H1 (cell line): ENCODE results near the gene BAD. TPM values are rescaled to one million over a fixed set of nuclear protein-coding genes. Genes with fewer than 3 reads are reported as not detected.
A peak's percentile ranks its signal among the peaks of the same experiment; 100 is the strongest.

Experiments
- CTCF ChIA-PET: fragments of 300-600 bp; sonication (Branson Sonifier 250); formaldehyde crosslinking; loops from one replicate; lab custom pipeline; 2021; ENCODE audit not compliant: partially characterized antibody; lab: Charles Lee
- POLR2A ChIA-PET: fragments of 300-600 bp; sonication (Branson Sonifier 250); formaldehyde crosslinking; loops from one replicate; lab custom pipeline; 2021; ENCODE audit warnings: inconsistent platforms; ENCODE audit not compliant: partially characterized antibody; lab: Charles Lee
- DNase-seq, 2 experiments: peaks; one replicate each; pipeline versions ENCODE4 v3.0.0 to v3.0.0-alpha.2; 2010 to 2022; ENCODE audit warnings: low spot score in 2 of 2, low read depth in 1 of 2, mixed read lengths in 1 of 2
- FAIRE-seq: peaks from 2 replicates; lab custom pipeline; 2011; peaks lifted over from hg19 to GRCh38; lab: Jason Lieb, UNC
- H2AFZ ChIP-seq: 2 replicates; pipeline ENCODE4 v1.8.1; 2012; ENCODE audit warnings: low read length, inconsistent platforms
- H2AK5ac ChIP-seq: 2 replicates; pipeline ENCODE4 v1.6.1; 2013; ENCODE audit warnings: low read depth, low read length
- H2BK120ac ChIP-seq: replicated peaks from 2 replicates; pipeline ENCODE3; 2013; ENCODE audit warnings: low read depth, low read length, inconsistent platforms
- H2BK12ac ChIP-seq: 2 replicates; pipeline ENCODE4 v1.6.1; 2013; ENCODE audit warnings: low read depth, low read length
- H2BK15ac ChIP-seq: 2 replicates; pipeline ENCODE4 v1.6.1; 2013; ENCODE audit warnings: low read length
- H2BK20ac ChIP-seq: 2 replicates; pipeline ENCODE4 v1.6.1; 2013; ENCODE audit warnings: low read length
- H2BK5ac ChIP-seq: 2 replicates; pipeline ENCODE4 v1.6.1; 2013; ENCODE audit warnings: low read depth, low read length
- H3K14ac ChIP-seq: 2 replicates; pipeline ENCODE4 v1.6.1; 2013; ENCODE audit warnings: inconsistent platforms; ENCODE audit not compliant: insufficient read length
- H3K18ac ChIP-seq: 2 replicates; pipeline ENCODE4 v1.6.1; 2013; ENCODE audit warnings: low read length; ENCODE audit errors: extremely low read depth
- H3K23ac ChIP-seq: 2 replicates; pipeline ENCODE4 v1.6.1; 2013; ENCODE audit warnings: inconsistent platforms; ENCODE audit not compliant: insufficient read length
- H3K23me2 ChIP-seq: 2 replicates; pipeline ENCODE4 v1.6.1; 2013; ENCODE audit warnings: low read depth, low read length
- H3K27ac ChIP-seq: 2 replicates; pipeline ENCODE4 v1.6.1; 2011; ENCODE audit warnings: low read depth, low read length, inconsistent platforms
- H3K27me3 ChIP-seq, 4 experiments: replicated peaks in 1 of 4; 1 replicate in 1 of 4; 2 replicates in 3 of 4; pipeline versions ENCODE4 v1.6.1 to v1.8.1; 2011 to 2013; ENCODE audit warnings: low read length in 3 of 4, mild to moderate bottlenecking in 3 of 4, inconsistent platforms in 2 of 4, mixed read lengths in 2 of 4, moderate library complexity in 1 of 4; ENCODE audit not compliant: control insufficient read depth in 3 of 4, insufficient read depth in 3 of 4; ENCODE audit errors: extremely low read depth in 1 of 4
- H3K36me3 ChIP-seq, 4 experiments: 2 replicates each; pipeline versions ENCODE4 v1.6.1 to v1.8.1; 2011 to 2013; ENCODE audit warnings: mild to moderate bottlenecking in 4 of 4, low read length in 3 of 4, moderate library complexity in 2 of 4, control low read depth in 1 of 4, inconsistent platforms in 1 of 4; ENCODE audit not compliant: insufficient read depth in 4 of 4, control insufficient read depth in 2 of 4
- H3K4ac ChIP-seq: replicated peaks from 2 replicates; pipeline ENCODE3; 2013; ENCODE audit warnings: low read length, low read depth, mixed read lengths, inconsistent platforms; ENCODE audit not compliant: insufficient read length
- H3K4me1 ChIP-seq, 4 experiments: replicated peaks in 1 of 4; 1 replicate in 1 of 4; 2 replicates in 3 of 4; pipeline versions ENCODE4 v1.6.1 to v1.8.1; 2011 to 2013; ENCODE audit warnings: low read length in 3 of 4, inconsistent platforms in 2 of 4, mixed read lengths in 1 of 4; ENCODE audit not compliant: insufficient read depth in 4 of 4, control insufficient read depth in 3 of 4
- H3K4me2 ChIP-seq, 2 experiments: 2 replicates each; pipeline versions ENCODE4 v1.6.1 to v1.8.1; 2011 to 2013; ENCODE audit warnings: low read depth in 2 of 2, low read length in 2 of 2, control low read depth in 1 of 2, inconsistent platforms in 1 of 2, mild to moderate bottlenecking in 1 of 2; ENCODE audit not compliant: insufficient read depth in 1 of 2
- H3K4me3 ChIP-seq, 4 experiments: fragments of 200-600, 300-600 bp in 1 of 4; sonication (generic), shearing (Covaris generic), sonication (Bioruptor Twin) in 1 of 4; 2 replicates each; pipeline versions ENCODE4 v1.5.1 to v1.8.1; 2011 to 2016; ENCODE audit warnings: low read length in 4 of 4, low read depth in 3 of 4, control low read depth in 2 of 4, inconsistent platforms in 2 of 4, mild to moderate bottlenecking in 2 of 4, mixed read lengths in 1 of 4, moderate library complexity in 1 of 4; ENCODE audit not compliant: insufficient read depth in 2 of 4; ENCODE audit errors: extremely low read depth in 1 of 4
- H3K56ac ChIP-seq: replicated peaks from 2 replicates; pipeline ENCODE3; 2013; ENCODE audit warnings: low read depth, mild to moderate bottlenecking, mixed read lengths, low read length, inconsistent platforms; ENCODE audit not compliant: insufficient read length
- H3K79me1 ChIP-seq: 2 replicates; pipeline ENCODE4 v1.6.1; 2013; ENCODE audit warnings: low read depth, low read length, control low read depth
- H3K79me2 ChIP-seq, 2 experiments: 2 replicates each; pipeline versions ENCODE4 v1.6.1 to v1.8.1; 2012 to 2013; ENCODE audit warnings: low read length in 2 of 2, mild to moderate bottlenecking in 2 of 2, inconsistent platforms in 1 of 2; ENCODE audit not compliant: insufficient read depth in 2 of 2, control insufficient read depth in 1 of 2
- H3K9ac ChIP-seq, 4 experiments: replicated peaks in 1 of 4; 1 replicate in 1 of 4; 2 replicates in 3 of 4; pipeline versions ENCODE4 v1.6.1 to v1.8.1; 2011 to 2013; ENCODE audit warnings: low read depth in 3 of 4, low read length in 3 of 4, control low read depth in 2 of 4, mild to moderate bottlenecking in 2 of 4, moderate library complexity in 2 of 4, inconsistent platforms in 1 of 4; ENCODE audit errors: extremely low read depth in 1 of 4
- H3K9me3 ChIP-seq, 2 experiments: 2 replicates each; pipeline versions ENCODE4 v1.6.1 to v1.8.1; 2012 to 2013; ENCODE audit warnings: mild to moderate bottlenecking in 2 of 2, moderate library complexity in 2 of 2, control low read depth in 1 of 2, inconsistent platforms in 1 of 2, low read depth in 1 of 2, low read length in 1 of 2, mixed read lengths in 1 of 2; ENCODE audit not compliant: insufficient read depth in 2 of 2
- H4K20me1 ChIP-seq, 2 experiments: replicated peaks in 1 of 2; 2 replicates each; pipeline versions ENCODE3 to v1.8.1; 2011 to 2013; ENCODE audit warnings: inconsistent platforms in 2 of 2, low read length in 2 of 2, mild to moderate bottlenecking in 1 of 2; ENCODE audit not compliant: insufficient read depth in 2 of 2, control insufficient read depth in 1 of 2
- H4K5ac ChIP-seq: 2 replicates; pipeline ENCODE4 v1.6.1; 2013; ENCODE audit warnings: low read length, low read depth, mixed read lengths, inconsistent platforms; ENCODE audit not compliant: insufficient read length
- H4K8ac ChIP-seq: 2 replicates; pipeline ENCODE4 v1.8.0; 2013; ENCODE audit warnings: mild to moderate bottlenecking, moderate library complexity, low read length, inconsistent platforms; ENCODE audit not compliant: insufficient read depth; ENCODE audit errors: extremely low read depth
- H4K91ac ChIP-seq: replicated peaks from 2 replicates; pipeline ENCODE3; 2013; ENCODE audit warnings: low read length, mixed read lengths, inconsistent platforms; ENCODE audit not compliant: insufficient read length
- BRCA1 ChIP-seq: IDR thresholded peaks from 2 replicates; pipeline ENCODE4 v1.6.1; 2012; ENCODE audit warnings: low read depth, low read length, improper control_type of control experiment
- CBX5 ChIP-seq: fragments of 300-800, 300-1000 bp; sonication (generic); IDR thresholded peaks from 2 replicates; pipeline ENCODE4 v1.7.1; 2016; ENCODE audit warnings: antibody characterized with exemption, low read length, low read depth
- E2F6 ChIP-seq: IDR thresholded peaks from 2 replicates; pipeline ENCODE4 v1.6.1; 2012; ENCODE audit warnings: inconsistent platforms
- HDAC2 ChIP-seq, 2 experiments: fragments of 300-600 bp in 1 of 2; sonication (generic) in 1 of 2; IDR thresholded peaks; 2 replicates each; pipeline ENCODE4 v1.6.1; 2011 to 2012; ENCODE audit warnings: low read depth in 2 of 2, low read length in 2 of 2, mild to moderate bottlenecking in 2 of 2, moderate library complexity in 2 of 2, borderline replicate concordance in 1 of 2, inconsistent platforms in 1 of 2
- HDAC6 ChIP-seq: IDR thresholded peaks from one replicate; pipeline ENCODE4 v1.7.1; 2012; ENCODE audit warnings: low read depth, mild to moderate bottlenecking, inconsistent platforms, low read length, moderate library complexity
- JUN ChIP-seq: IDR thresholded peaks from 2 replicates; pipeline ENCODE4 v1.6.1; 2011; ENCODE audit warnings: low read depth, mild to moderate bottlenecking, improper control_type of control experiment, low read length
- MAFK ChIP-seq: IDR thresholded peaks from 2 replicates; pipeline ENCODE4 v1.6.1; 2012; ENCODE audit warnings: low read depth, mild to moderate bottlenecking, improper control_type of control experiment, low read length
- RFX5 ChIP-seq: IDR thresholded peaks from 2 replicates; pipeline ENCODE4 v1.6.1; 2011; ENCODE audit warnings: low read depth, low read length, improper control_type of control experiment, borderline replicate concordance
- TAF1 ChIP-seq: IDR thresholded peaks from 2 replicates; pipeline ENCODE4 v1.6.1; 2011; ENCODE audit warnings: mild to moderate bottlenecking, low read depth, low read length
- YY1 ChIP-seq: IDR thresholded peaks from 2 replicates; pipeline ENCODE4 v1.6.1; 2011; ENCODE audit warnings: low read depth, mild to moderate bottlenecking, low read length
- WGBS, 2 experiments: shearing (Covaris generic) in 1 of 2; methylation state at CpG; one replicate each; pipeline versions ENCODE4 v1.1.6 to v1.1.7; 2013 to 2015; ENCODE audit warnings: low lambda C conversion rate in 2 of 2, mixed read lengths in 2 of 2, inconsistent platforms in 1 of 2, low coverage in 1 of 2, missing lambda C conversion rate in 1 of 2; ENCODE audit not compliant: insufficient replicate concordance in 2 of 2, insufficient coverage in 1 of 2, insufficient read length in 1 of 2; ENCODE audit errors: extremely low coverage in 1 of 2, missing lambda C conversion rate in 1 of 2; 5-methylcytosine and 5-hydroxymethylcytosine counted together
- polyA plus RNA-seq, 7 experiments: library from polyadenylated mRNA; depleted of rRNA in 3 of 7; stranded (reverse) in 5 of 7; unstranded in 2 of 7; fragments of >200 nt in 5 of 7; fragments of 200-250 nt in 2 of 7; gene quantifications; 1 replicate in 5 of 7; 2 replicates in 1 of 7; 4 replicates in 1 of 7; pipeline versions ENCODE4 v1.2.1 to v1.2.3, GENCODE V29; 2011 to 2013; ENCODE audit warnings: missing spikeins in 2 of 7, mixed read lengths in 2 of 7
- total RNA-seq: library from RNA; stranded (reverse); fragmentation: NEBNext Ultra II Directional; extraction: Animal tissue kit (Norgen Biotek cat#: 25700); gene quantifications from 2 replicates; pipeline ENCODE4 v1.2.1, GENCODE V29; 2021

The BAD gene
- total and polyA plus RNA-seq, 2 of the 8 experiments (the other 6 are each of a cell fraction or from before 2014, with no cell fraction given), result 23.1 to 33.7 TPM

GRCh38 chr11:64245401-64245796 lies 39.1 kb downstream of the BAD start:
- no peak for DNase-seq
- no peak overlapping the region for H2BK15ac ChIP-seq
- CTCF ChIA-PET, result interaction anchor here (1.0 to 10.0 kb wide), 8 partner anchors 20 to 111 kb away, joined by 3 to 102 read pairs (median 16); partner anchors contain the start of genes CATSPERZ, ESRRA, FERMT3 and NUDT22
- peak overlapping the region; percentile 63 for H3K4ac ChIP-seq
- FAIRE-seq, result no peak
- no peak overlapping the region for H3K27ac ChIP-seq
- H3K79me1 ChIP-seq, result peaks cover 6% of the 10 kb centered on the region
- H4K91ac ChIP-seq, result no peak overlapping the region
- peak overlapping the region in 3 of 4 experiments; percentile 66 to 71 (median 71); a peak in 6 of 7 replicates for H3K9ac ChIP-seq
- H2BK20ac ChIP-seq, result no peak overlapping the region
- 33% methylated on average over 5 of the region's 6 CpGs; no CpG with 5 or more reads in 1 of the 2 experiments for WGBS, 2 experiments
- H3K27me3 ChIP-seq, result no peaks in the 10 kb centered on the region
- peaks cover 6 to 21% of the 10 kb centered on the region in 2 experiments; a peak in 3 of 4 replicates for H3K79me2 ChIP-seq
- no peak overlapping the region for H2AFZ ChIP-seq
- H4K5ac ChIP-seq, result peak overlapping the region; percentile 70
- peaks cover 0 to 13% of the 10 kb centered on the region in 2 experiments for H4K20me1 ChIP-seq
- no peak overlapping the region for H2BK120ac ChIP-seq
- H2BK12ac ChIP-seq, result peak overlapping the region; percentile 84; the same call in 1 of the 2 replicates
- H3K4me3 ChIP-seq, result peak overlapping the region; percentile 56 to 99 (median 90)
- H3K56ac ChIP-seq, result no peak overlapping the region
- peaks cover 19% of the 10 kb centered on the region for H3K23me2 ChIP-seq
- peak overlapping the region; percentile 90; the same call in 1 of the 2 replicates for H2BK5ac ChIP-seq
- peak overlapping the region; percentile 71 to 73 for H3K4me2 ChIP-seq
- H3K14ac ChIP-seq, result no peak overlapping the region
- H2AK5ac ChIP-seq, result no peak overlapping the region
- H3K23ac ChIP-seq, result no peak overlapping the region
- POLR2A ChIA-PET, result interaction anchor here (0.7 to 13.1 kb wide), 17 partner anchors 10 to 59 kb away, joined by 3 to 352 read pairs (median 9); partner anchors contain the start of genes BAD, DNAJC4, FERMT3 and GPR137
- H3K36me3 ChIP-seq, result peaks cover 0 to 17% (median 4%) of the 10 kb centered on the region in 4 experiments; a peak in 4 of 8 replicates
- H3K4me1 ChIP-seq, result peaks cover 0 to 42% (median 34%) of the 10 kb centered on the region in 4 experiments; a peak in 6 of 7 replicates
- H3K9me3 ChIP-seq, result no peaks in the 10 kb centered on the region
- no peak overlapping the region; the same call in 1 of the 2 replicates for H4K8ac ChIP-seq
- H3K18ac ChIP-seq, result no peak overlapping the region
- TF ChIP-seq HDAC6 (no peak), MAFK (no peak), HDAC2 (IDR thresholded peaks at IDR 0.05; ENCODE audit: borderline replicate concordance in 1 of 2, low read depth in 2 of 2, low read length in 2 of 2) (no peak), BRCA1 (no peak), RFX5 (no peak), TAF1 (no peak), JUN (no peak), E2F6 (no peak), YY1 (no peak), CBX5 (no peak)
